HG03060 (cell line): ENCODE data around the gene SCFD2.
"Not testable (repeated sequence)": the region's sequence is repeated elsewhere in the genome, so short reads cannot be mapped to it uniquely, and the experiment has no call there.

ENCODE experiments used
- ATAC-seq: cut with Tn5 transposase; IDR thresholded peaks from one replicate; pipeline ENCODE4 v1.9.1; 2021; ENCODE audit warnings: low read depth, moderate number of reproducible peaks; ENCODE audit not compliant: unreplicated experiment

SCFD2 gene

GRCh38 chr4:53346920-53347852 lies 18.7 kb downstream of the SCFD2 start:
- no peak for ATAC-seq

- not testable (repeated sequence) for ATAC-seq
Measured at GRCh38 chr4:53346392-53346791, 19.5 kb downstream of the SCFD2 start.

GRCh38 chr4:53340145-53340544 lies 25.7 kb downstream of the SCFD2 start:
- ATAC-seq = not testable (repeated sequence)

- ATAC-seq = not testable (repeated sequence)
Measured at GRCh38 chr4:53334916-53335315, 30.9 kb downstream of the SCFD2 start.

- no peak for ATAC-seq
Measured at GRCh38 chr4:53326535-53326934, 39.3 kb downstream of the SCFD2 start.

GRCh38 chr4:53322696-53323095 lies 43.2 kb downstream of the SCFD2 start:
- no peak for ATAC-seq

- no peak for ATAC-seq
Measured at GRCh38 chr4:53321984-53322289, 43.9 kb downstream of the SCFD2 start.

- ATAC-seq = no peak
Measured at GRCh38 chr4:53321151-53321983, 44.5 kb downstream of the SCFD2 start.

- no peak for ATAC-seq
Measured at GRCh38 chr4:53315300-53315699, 50.6 kb downstream of the SCFD2 start.

GRCh38 chr4:53314252-53314651 lies 51.6 kb downstream of the SCFD2 start:
- ATAC-seq = no peak

- ATAC-seq = no peak
Measured at GRCh38 chr4:53313510-53313909, 52.4 kb downstream of the SCFD2 start.

GRCh38 chr4:53309321-53310040 lies 56.4 kb downstream of the SCFD2 start:
- no peak for ATAC-seq

- no peak for ATAC-seq
Measured at GRCh38 chr4:53307819-53308780, 57.8 kb downstream of the SCFD2 start.

GRCh38 chr4:53307210-53307609 lies 58.7 kb downstream of the SCFD2 start:
- ATAC-seq = no peak

GRCh38 chr4:53306729-53307128 lies 59.1 kb downstream of the SCFD2 start:
- no peak for ATAC-seq

- not testable (repeated sequence) for ATAC-seq
Measured at GRCh38 chr4:53292209-53292608, 73.7 kb downstream of the SCFD2 start.

- no peak for ATAC-seq
Measured at GRCh38 chr4:53281438-53281837, 84.4 kb downstream of the SCFD2 start.

- ATAC-seq = no peak
Measured at GRCh38 chr4:53280846-53281245, 85.0 kb downstream of the SCFD2 start.

- ATAC-seq = no peak
Measured at GRCh38 chr4:53274609-53275268, 91.1 kb downstream of the SCFD2 start.
